Natural killer cell (primary cell): ENCODE data around the gene MAPRE2. TPM values are rescaled to one million over a fixed set of nuclear protein-coding genes. Genes with fewer than 3 reads are reported as not detected.
"Not testable (repeated sequence)": the region's sequence is repeated elsewhere in the genome, so short reads cannot be mapped to it uniquely, and the experiment has no call there.

Experiments used
- ATAC-seq, 3 donors: fragments of 150-1000 bp in 2 of 3; fragments of 200-7000 bp in 1 of 3; cut with Tn5 transposase; 1 replicate in 1 of 3; 2 replicates in 2 of 3; pipeline ENCODE4 v1.10.0; 2021; ENCODE audit warnings: mild to moderate bottlenecking in 2 of 3, moderate library complexity in 2 of 3
- DNase-seq, 2 donors: peaks; one replicate each; pipeline versions ENCODE4 v3.0.0 to v3.0.0-alpha.2; 2013 to 2021; ENCODE audit warnings: mixed read lengths in 1 of 2
- H3K27ac ChIP-seq: one replicate; pipeline ENCODE4 v1.5.1; 2013; ENCODE audit warnings: mild to moderate bottlenecking, low read length
- H3K27me3 ChIP-seq: one replicate; pipeline ENCODE4 v1.6.1; 2013; ENCODE audit warnings: low read length; ENCODE audit not compliant: control insufficient read depth, insufficient read depth
- H3K36me3 ChIP-seq: one replicate; pipeline ENCODE4 v1.6.1; 2013; ENCODE audit warnings: low read length; ENCODE audit not compliant: control insufficient read depth, insufficient read depth
- H3K4me1 ChIP-seq: one replicate; pipeline ENCODE4 v1.6.1; 2013; ENCODE audit warnings: low read length; ENCODE audit not compliant: control insufficient read depth, insufficient read depth
- H3K4me3 ChIP-seq: one replicate; pipeline ENCODE4 v1.5.1; 2013; ENCODE audit warnings: low read length
- H3K9me3 ChIP-seq: one replicate; pipeline ENCODE4 v1.6.1; 2013; ENCODE audit warnings: low read length; ENCODE audit not compliant: control insufficient read depth, insufficient read depth
- H3K27ac Mint-ChIP-seq, 2 donors: one replicate each; pipeline ENCODE4 v1.8.0; 2022; ENCODE audit warnings: mild to moderate bottlenecking in 2 of 2, mixed read lengths in 2 of 2, moderate library complexity in 1 of 2
- H3K27me3 Mint-ChIP-seq, 2 donors: one replicate each; pipeline ENCODE4 v1.8.0; 2022; ENCODE audit warnings: low read depth in 2 of 2, mixed read lengths in 2 of 2
- H3K36me3 Mint-ChIP-seq: one replicate; pipeline ENCODE4 v1.8.0; 2022; ENCODE audit warnings: mixed read lengths
- H3K4me1 Mint-ChIP-seq, 2 donors: one replicate each; pipeline ENCODE4 v1.8.0; 2022; ENCODE audit warnings: mixed read lengths in 2 of 2
- H3K4me3 Mint-ChIP-seq: one replicate; pipeline ENCODE4 v1.8.0; 2022; ENCODE audit warnings: mild to moderate bottlenecking, moderate library complexity, mixed read lengths
- H3K9me3 Mint-ChIP-seq, 2 donors: one replicate each; pipeline ENCODE4 v1.8.0; 2022; ENCODE audit warnings: mixed read lengths in 2 of 2
- CTCF ChIP-seq: fragments of 200-600 bp; IDR thresholded peaks from one replicate; pipeline ENCODE4 v1.8.0; 2022; ENCODE audit warnings: antibody characterized with exemption
- WGBS: methylation state at CpG from one replicate; pipeline ENCODE4 v1.1.7; 2013; ENCODE audit warnings: missing lambda C conversion rate; ENCODE audit not compliant: insufficient coverage; 5-methylcytosine and 5-hydroxymethylcytosine counted together
- intact Hi-C: fragments of 100-400 bp; cut with micrococcal nuclease; formaldehyde crosslinking; loops from one replicate; pipeline ENCODE4 v1.14.2; 2022
- total RNA-seq, 4 donors: library from RNA; stranded (reverse); fragments of 120-200 nt in 1 of 4; gene quantifications; one replicate each; pipeline versions ENCODE4 v1.2.3 to v1.2.4, GENCODE V29; 2013 to 2022

The MAPRE2 gene
- total RNA-seq, 3 donors from 2014 or later (not counting 1 experiment from before 2014, with no cell fraction given): 159 to 283 (median 207) TPM

GRCh38 chr18:35163721-35164120 lies 122.5 kb downstream of the MAPRE2 start:
- Mint-ChIP-seq H3K27ac (no peak overlapping the region), H3K27me3 (no peaks in the 10 kb centered on the region), H3K4me3 (no peak overlapping the region), H3K36me3 (no peaks in the 10 kb centered on the region), H3K9me3 (no peaks in the 10 kb centered on the region), H3K4me1 (peaks cover 29 to 31% of the 10 kb centered on the region in 2 donors)
- DNase-seq (no peak), ATAC-seq (no peak)
- no peaks in the 10 kb centered on the region for H3K27me3 ChIP-seq
- H3K27ac ChIP-seq: no peak overlapping the region
- H3K4me1 ChIP-seq: peaks cover 12% of the 10 kb centered on the region
- H3K4me3 ChIP-seq: no peak overlapping the region
- intact Hi-C loops: no loop called here
- 92% methylated on average over 4 of the region's 5 CpGs for WGBS
- TF ChIP-seq CTCF: no peak
- H3K36me3 ChIP-seq: no peaks in the 10 kb centered on the region
- no peaks in the 10 kb centered on the region for H3K9me3 ChIP-seq

GRCh38 chr18:35164133-35164532 lies 122.9 kb downstream of the MAPRE2 start:
- no peaks in the 10 kb centered on the region for H3K9me3 ChIP-seq
- H3K4me1 Mint-ChIP-seq: peaks cover 24 to 27% of the 10 kb centered on the region in 2 donors
- no peak for DNase-seq
- H3K27ac ChIP-seq: no peak overlapping the region
- peaks cover 7% of the 10 kb centered on the region for H3K4me1 ChIP-seq
- intact Hi-C loops: no loop called here
- no peaks in the 10 kb centered on the region for H3K27me3 Mint-ChIP-seq
- TF ChIP-seq CTCF: no peak
- H3K4me3 Mint-ChIP-seq: no peak overlapping the region
- WGBS: 90% methylated on average over 6 of the region's 6 CpGs
- no peaks in the 10 kb centered on the region for H3K27me3 ChIP-seq
- no peak overlapping the region for H3K4me3 ChIP-seq
- ATAC-seq: no peak
- H3K27ac Mint-ChIP-seq: no peak overlapping the region
- H3K36me3 Mint-ChIP-seq: no peaks in the 10 kb centered on the region
- H3K9me3 Mint-ChIP-seq: no peaks in the 10 kb centered on the region
- H3K36me3 ChIP-seq: no peaks in the 10 kb centered on the region

- H3K27ac Mint-ChIP-seq: no peak overlapping the region
- no peak for TF ChIP-seq CTCF
- H3K9me3 Mint-ChIP-seq: no peaks in the 10 kb centered on the region
- Histone ChIP-seq H3K9me3 (no peaks in the 10 kb centered on the region), H3K36me3 (no peaks in the 10 kb centered on the region), H3K4me3 (no peak overlapping the region), H3K4me1 (no peaks in the 10 kb centered on the region), H3K27ac (no peak overlapping the region), H3K27me3 (no peaks in the 10 kb centered on the region)
- no peak for ATAC-seq
- no peaks in the 10 kb centered on the region for H3K36me3 Mint-ChIP-seq
- intact Hi-C loops: no loop called here
- H3K27me3 Mint-ChIP-seq: no peaks in the 10 kb centered on the region
- DNase-seq: no peak
- H3K4me3 Mint-ChIP-seq: no peak overlapping the region
- peaks cover under 1 to 2% of the 10 kb centered on the region in 2 donors for H3K4me1 Mint-ChIP-seq
- 91% methylated on average over 5 of the region's 6 CpGs for WGBS
Measured at GRCh38 chr18:35167332-35167731, 126.1 kb downstream of the MAPRE2 start.

DNA sequence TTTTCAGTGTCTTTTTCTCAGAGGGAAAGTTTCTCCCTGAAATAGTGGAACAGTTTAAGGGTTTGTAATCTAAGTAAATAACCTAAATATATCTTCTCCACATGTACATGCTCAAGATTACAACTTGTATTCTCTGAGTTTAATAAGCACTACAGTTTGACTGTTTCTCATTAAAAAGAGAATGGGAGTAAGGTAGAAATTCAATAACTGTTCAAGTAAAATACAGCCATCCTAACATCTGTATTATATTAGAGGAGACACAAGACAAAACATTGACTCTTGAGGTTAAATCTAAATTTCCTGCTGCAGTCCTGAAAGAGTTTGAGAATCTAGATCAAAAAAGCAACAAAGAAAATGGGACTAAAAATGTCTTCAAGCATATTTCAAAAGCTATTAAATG lies 126.6 kb downstream of the MAPRE2 start:
- Mint-ChIP-seq H3K9me3 (no peaks in the 10 kb centered on the region), H3K36me3 (no peaks in the 10 kb centered on the region), H3K27me3 (no peaks in the 10 kb centered on the region), H3K27ac (no peak overlapping the region), H3K4me1 (no peaks in the 10 kb centered on the region), H3K4me3 (no peak overlapping the region)
- no peak for ATAC-seq
- TF ChIP-seq CTCF: no peak
- DNase-seq: no peak
- Histone ChIP-seq H3K27ac (no peak overlapping the region), H3K36me3 (no peaks in the 10 kb centered on the region), H3K9me3 (no peaks in the 10 kb centered on the region), H3K4me1 (no peaks in the 10 kb centered on the region), H3K27me3 (no peaks in the 10 kb centered on the region), H3K4me3 (no peak overlapping the region)
- intact Hi-C loops: no loop called here

GRCh38 chr18:35170323-35170722 lies 129.1 kb downstream of the MAPRE2 start:
- no CpG with 5 or more reads among the region's 1 CpG for WGBS
- not testable (repeated sequence) for H3K36me3 ChIP-seq

More at GRCh38 chr18:35170323-35170722, 129.1 kb downstream of the MAPRE2 start:
- ATAC-seq, H3K27ac Mint-ChIP-seq, DNase-seq, H3K9me3 ChIP-seq, H3K27me3 Mint-ChIP-seq, H3K27ac ChIP-seq, intact Hi-C loops, H3K4me3 ChIP-seq, H3K27me3 ChIP-seq, H3K9me3 Mint-ChIP-seq, H3K4me1 Mint-ChIP-seq, H3K36me3 Mint-ChIP-seq, H3K4me1 ChIP-seq, H3K4me3 Mint-ChIP-seq: not testable (repeated sequence)
